CD14-positive monocyte (primary cell): Measurements from ENCODE around the gene TTC12. TPM values are rescaled to one million over a fixed set of nuclear protein-coding genes. Genes with fewer than 3 reads are reported as not detected.

Experiments
- DNase-seq, 3 donors: peaks; one replicate each; pipeline ENCODE4 v3.0.0-alpha.2; 2011 to 2022
- H2AFZ ChIP-seq: 2 replicates; pipeline ENCODE4 v1.6.0; 2012; ENCODE audit warnings: mild to moderate bottlenecking, low read depth, low read length, inconsistent platforms; ENCODE audit not compliant: insufficient read depth, poor library complexity, severe bottlenecking
- H3K27ac ChIP-seq, 2 donors: 1 replicate in 1 of 2; 2 replicates in 1 of 2; pipeline ENCODE4 v1.5.1; 2012 to 2013; ENCODE audit warnings: low read length in 2 of 2, control low read depth in 1 of 2, inconsistent platforms in 1 of 2, low read depth in 1 of 2, mild to moderate bottlenecking in 1 of 2
- H3K27me3 ChIP-seq, 2 donors: one replicate each; pipeline versions ENCODE4 v1.6.0 to v1.6.1; 2011 to 2013; ENCODE audit warnings: low read length in 2 of 2; ENCODE audit not compliant: control insufficient read depth in 2 of 2, insufficient read depth in 2 of 2
- H3K36me3 ChIP-seq, 2 donors: replicated peaks in 1 of 2; 1 replicate in 1 of 2; 2 replicates in 1 of 2; pipeline versions ENCODE4 v1.5.1 to v1.6.1; 2012 to 2013; ENCODE audit warnings: low read length in 2 of 2, control low read depth in 1 of 2, inconsistent platforms in 1 of 2, mild to moderate bottlenecking in 1 of 2; ENCODE audit not compliant: insufficient read depth in 2 of 2, control insufficient read depth in 1 of 2
- H3K4me1 ChIP-seq, 2 donors: 1 replicate in 1 of 2; 2 replicates in 1 of 2; pipeline versions ENCODE4 v1.5.1 to v1.6.1; 2012 to 2013; ENCODE audit warnings: low read length in 2 of 2, control low read depth in 1 of 2, inconsistent platforms in 1 of 2, mild to moderate bottlenecking in 1 of 2, moderate library complexity in 1 of 2; ENCODE audit not compliant: insufficient read depth in 2 of 2, control insufficient read depth in 1 of 2
- H3K4me2 ChIP-seq: replicated peaks from 2 replicates; pipeline ENCODE3; 2012; ENCODE audit warnings: low read length, moderate library complexity, mild to moderate bottlenecking; ENCODE audit not compliant: poor library complexity, severe bottlenecking; ENCODE audit errors: extremely low read depth
- H3K4me3 ChIP-seq, 3 experiments: fragments of 200-600 bp in 1 of 3; sonication (generic) in 1 of 3; replicated peaks in 1 of 3; 1 replicate in 2 of 3; 2 replicates in 1 of 3; pipeline ENCODE4 v1.5.1; 2011 to 2013; ENCODE audit warnings: low read length in 3 of 3, mild to moderate bottlenecking in 3 of 3, control low read depth in 2 of 3, low read depth in 2 of 3, inconsistent platforms in 1 of 3, moderate library complexity in 1 of 3
- H3K79me2 ChIP-seq: 2 replicates; pipeline ENCODE4 v1.6.0; 2012; ENCODE audit warnings: mild to moderate bottlenecking, control low read depth, inconsistent platforms, low read length, moderate library complexity; ENCODE audit not compliant: insufficient read depth
- H3K9ac ChIP-seq: 2 replicates; pipeline ENCODE4 v1.6.0; 2017; ENCODE audit warnings: low read length, mild to moderate bottlenecking; ENCODE audit not compliant: insufficient read depth, poor library complexity, severe bottlenecking
- H3K9me3 ChIP-seq, 2 donors: replicated peaks in 1 of 2; 1 replicate in 1 of 2; 2 replicates in 1 of 2; pipeline versions ENCODE4 v1.5.1 to v1.6.1; 2012 to 2013; ENCODE audit warnings: low read length in 2 of 2, control low read depth in 1 of 2; ENCODE audit not compliant: control insufficient read depth in 1 of 2, insufficient read depth in 1 of 2
- H4K20me1 ChIP-seq: 2 replicates; pipeline ENCODE4 v1.6.0; 2012; ENCODE audit warnings: mild to moderate bottlenecking, low read length, control low read depth, moderate library complexity; ENCODE audit not compliant: insufficient read depth
- H3K27ac Mint-ChIP-seq, 7 donors: one replicate each; pipeline ENCODE4 v1.8.0; 2020; ENCODE audit warnings: mild to moderate bottlenecking in 7 of 7, mixed read lengths in 7 of 7, moderate library complexity in 6 of 7, inconsistent platforms in 2 of 7
- H3K27me3 Mint-ChIP-seq, 3 donors: one replicate each; pipeline ENCODE4 v1.8.0; 2021 to 2022; ENCODE audit warnings: low read depth in 3 of 3, mild to moderate bottlenecking in 3 of 3, mixed read lengths in 3 of 3, moderate library complexity in 3 of 3, inconsistent platforms in 1 of 3
- H3K36me3 Mint-ChIP-seq, 2 donors: one replicate each; pipeline ENCODE4 v1.8.0; 2020; ENCODE audit warnings: mixed read lengths in 2 of 2, inconsistent platforms in 1 of 2, mild to moderate bottlenecking in 1 of 2
- H3K4me1 Mint-ChIP-seq: one replicate; pipeline ENCODE4 v1.8.0; 2020; ENCODE audit warnings: mild to moderate bottlenecking, mixed read lengths
- H3K4me3 Mint-ChIP-seq, 2 donors: one replicate each; pipeline ENCODE4 v1.8.0; 2020; ENCODE audit warnings: mild to moderate bottlenecking in 2 of 2, mixed read lengths in 2 of 2, moderate library complexity in 1 of 2
- H3K9me3 Mint-ChIP-seq, 7 donors: one replicate each; pipeline ENCODE4 v1.8.0; 2020 to 2022; ENCODE audit warnings: mixed read lengths in 7 of 7, mild to moderate bottlenecking in 6 of 7, moderate library complexity in 6 of 7, inconsistent platforms in 2 of 7
- CTCF ChIP-seq: fragments of 200-600 bp; IDR thresholded peaks from one replicate; pipeline ENCODE4 v1.8.0; 2022; ENCODE audit warnings: antibody characterized with exemption, mild to moderate bottlenecking
- WGBS: methylation state at CpG from one replicate; pipeline ENCODE4 v1.1.5; 2013; ENCODE audit warnings: missing lambda C conversion rate; ENCODE audit not compliant: insufficient coverage; 5-methylcytosine and 5-hydroxymethylcytosine counted together
- intact Hi-C, 2 donors: fragments of 100-400 bp; cut with micrococcal nuclease; formaldehyde crosslinking; loops; one replicate each; pipeline versions ENCODE4 v1.15.0 to v1.15.1; 2023
- polyA plus RNA-seq, 3 donors: library from polyadenylated mRNA; depleted of rRNA in 1 of 3; unstranded in 2 of 3; stranded (reverse) in 1 of 3; fragments of 300-500 nt in 2 of 3; fragments of >200 nt in 1 of 3; fragmentation: Illumina TruSeq in 2 of 3; gene quantifications; 1 replicate in 2 of 3; 2 replicates in 1 of 3; pipeline ENCODE4 v1.2.3, GENCODE V29; 2012 to 2021

The TTC12 gene
- polyA plus RNA-seq, 3 donors = 1.7 to 3.0 (median 2.4) TPM

- Histone ChIP-seq H3K9me3 (no peaks in the 10 kb centered on the region), H3K79me2 (no peaks in the 10 kb centered on the region), H4K20me1 (no peaks in the 10 kb centered on the region), H3K27ac (no peak overlapping the region), H3K36me3 (no peaks in the 10 kb centered on the region), H3K27me3 (peaks cover 0 to 5% of the 10 kb centered on the region in 2 donors), H3K9ac (no peak overlapping the region), H3K4me3 (no peak overlapping the region), H3K4me2 (no peak overlapping the region), H3K4me1 (no peaks in the 10 kb centered on the region), H2AFZ (no peak overlapping the region)
- intact Hi-C loops = loop anchor here in 1 of 2 donors (10.0 kb wide), 1 partner anchor 1079 kb away; no protein-coding TSS in a partner anchor
- Mint-ChIP-seq H3K27ac (no peak overlapping the region), H3K27me3 (peaks cover 3 to 25% (median 15%) of the 10 kb centered on the region in 3 donors), H3K4me1 (no peaks in the 10 kb centered on the region), H3K36me3 (no peaks in the 10 kb centered on the region), H3K9me3 (no peaks in the 10 kb centered on the region), H3K4me3 (no peak overlapping the region)
- DNase-seq = no peak
- WGBS = 86% methylated on average over 5 of the region's 5 CpGs
- no peak for TF ChIP-seq CTCF
These were observed 20.4 kb upstream of the TTC12 start for GRCh38 chr11:113293936-113294335.

- no peak overlapping the region for H2AFZ ChIP-seq
- H3K36me3 ChIP-seq = no peaks in the 10 kb centered on the region
- no peak for DNase-seq
- H3K9ac ChIP-seq = no peak overlapping the region
- Mint-ChIP-seq H3K36me3 (no peaks in the 10 kb centered on the region), H3K27ac (no peak overlapping the region), H3K4me3 (no peak overlapping the region), H3K27me3 (peaks cover 10 to 42% (median 23%) of the 10 kb centered on the region in 3 donors), H3K4me1 (no peaks in the 10 kb centered on the region), H3K9me3 (no peaks in the 10 kb centered on the region)
- no peaks in the 10 kb centered on the region for H3K79me2 ChIP-seq
- intact Hi-C loops = loop anchor here in 1 of 2 donors (10.0 kb wide), 1 partner anchor 1081 kb away; no protein-coding TSS in a partner anchor
- H3K27ac ChIP-seq = no peak overlapping the region
- no peaks in the 10 kb centered on the region for H3K4me1 ChIP-seq
- WGBS = 88% methylated on average over 6 of the region's 7 CpGs
- H4K20me1 ChIP-seq = no peaks in the 10 kb centered on the region
- H3K27me3 ChIP-seq = peaks cover 0 to 6% of the 10 kb centered on the region in 2 donors
- H3K4me2 ChIP-seq = no peak overlapping the region
- TF ChIP-seq CTCF = no peak
- H3K4me3 ChIP-seq = no peak overlapping the region
- no peaks in the 10 kb centered on the region for H3K9me3 ChIP-seq
These were observed 18.4 kb upstream of the TTC12 start for GRCh38 chr11:113295993-113296392.
